LNCaP clone FGC (cell line): ENCODE measurements around the gene ATAD2B.

Experiments used
- DNase-seq: peaks from one replicate; pipeline ENCODE4 v3.0.0-alpha.2; 2011; ENCODE audit warnings: low read depth
- H3K4me3 ChIP-seq: 2 replicates; pipeline ENCODE4 v1.5.1; 2011; ENCODE audit warnings: mild to moderate bottlenecking, low read depth, low read length, control low read depth
- CTCF ChIP-seq: IDR thresholded peaks from 2 replicates; pipeline ENCODE4 v1.5.1; 2012; ENCODE audit warnings: mild to moderate bottlenecking; ENCODE audit not compliant: control insufficient read depth, insufficient read depth; ENCODE audit errors: extremely low read depth

Gene ATAD2B

GRCh38 chr2:23801396-23801795, 125.5 kb downstream of the ATAD2B start:
- DNase-seq: no peak
- H3K4me3 ChIP-seq: no peak overlapping the region
- no peak for TF ChIP-seq CTCF

DNA sequence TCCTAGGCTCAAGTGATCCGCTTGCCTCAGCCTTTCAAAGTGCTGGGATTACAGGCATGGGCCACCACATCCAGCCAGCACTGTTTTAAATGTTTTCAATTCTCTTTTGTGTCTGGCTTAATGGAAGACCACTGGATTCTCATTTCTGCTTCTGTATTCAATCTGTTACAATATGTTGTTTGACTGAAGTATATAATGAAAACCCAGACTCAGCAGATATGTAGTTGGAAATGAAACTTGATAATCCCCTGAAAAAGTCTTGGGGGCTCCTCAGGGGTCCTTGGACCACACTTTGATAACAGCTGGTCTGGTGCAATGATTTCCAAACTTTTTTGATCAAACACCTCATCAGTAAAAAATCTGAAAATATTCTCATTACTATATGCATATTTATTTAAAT, 132.7 kb downstream of the ATAD2B start:
- no peak overlapping the region for H3K4me3 ChIP-seq
- TF ChIP-seq CTCF: no peak
- no peak for DNase-seq

GRCh38 chr2:23793476-23793875, 133.4 kb downstream of the ATAD2B start:
- DNase-seq: no peak
- no peak for TF ChIP-seq CTCF
- H3K4me3 ChIP-seq: no peak overlapping the region

- no peak overlapping the region for H3K4me3 ChIP-seq
- DNase-seq: no peak
- no peak for TF ChIP-seq CTCF
Observed at GRCh38 chr2:23791030-23791429, 135.9 kb downstream of the ATAD2B start.

GRCh38 chr2:23789012-23789411, 137.9 kb downstream of the ATAD2B start:
- no peak for DNase-seq
- H3K4me3 ChIP-seq: no peak overlapping the region
- no peak for TF ChIP-seq CTCF

DNA sequence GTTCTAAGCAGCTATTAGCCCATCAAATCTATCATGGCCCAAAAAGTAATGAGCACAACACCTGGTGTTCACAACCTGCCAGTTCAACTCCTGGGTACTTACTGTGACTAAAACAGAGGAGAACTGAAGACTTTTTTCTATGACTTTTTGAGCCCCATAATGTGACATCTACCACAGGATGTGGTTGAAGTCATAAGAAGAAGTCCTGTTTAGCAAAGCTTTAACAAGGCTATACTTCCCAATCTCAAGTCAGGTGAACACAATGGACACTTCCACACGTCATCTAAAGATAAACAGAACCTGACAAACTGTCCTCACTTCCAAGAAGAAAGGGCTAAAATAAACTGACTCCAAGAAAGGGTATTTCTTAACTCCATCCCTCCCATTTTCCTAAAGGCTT, 138.8 kb downstream of the ATAD2B start:
- no peak for DNase-seq

DNA sequence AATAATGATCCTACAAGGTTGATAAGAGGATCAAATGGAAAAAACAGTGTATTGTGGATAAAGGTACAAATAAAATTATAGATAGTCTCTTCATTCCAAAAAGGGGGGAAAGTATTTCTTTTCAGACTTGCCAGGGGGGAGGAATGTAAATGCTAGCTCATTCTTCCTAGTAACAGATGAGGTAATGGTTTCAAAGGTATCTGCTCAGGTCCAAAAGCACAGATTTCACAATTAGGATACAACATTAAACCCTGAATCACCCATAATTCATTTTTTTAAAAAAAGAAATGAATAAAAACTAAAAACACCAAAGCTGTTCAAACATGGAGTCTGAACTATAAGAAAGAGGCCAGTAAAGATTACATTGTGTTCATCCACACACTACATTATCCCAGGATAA, 142.0 kb downstream of the ATAD2B start:
- no peak for TF ChIP-seq CTCF
- H3K4me3 ChIP-seq: no peak overlapping the region
- no peak for DNase-seq

More for the DNA sequence above, 138.8 kb downstream of the ATAD2B start:
- no peak overlapping the region for H3K4me3 ChIP-seq
- TF ChIP-seq CTCF: no peak
